SK-N-SH treated with all-trans-retinoic acid at 6 μM for 48 hours (cell line): Measurements from ENCODE around the gene NANOS3.

ENCODE experiments used
- ATAC-seq: fragments of 200-7000 bp; cut with Tn5 transposase; 3 replicates; pipeline ENCODE4 v1.9.1; 2020; ENCODE audit warnings: mild to moderate bottlenecking, moderate library complexity
- CREB5 ChIP-seq: fragments of 250-450 bp; sonication (Bioruptor Pico); IDR thresholded peaks from 2 replicates; pipeline ENCODE4 v1.5.1; 2020; ENCODE audit warnings: low read depth, mild to moderate bottlenecking, moderate library complexity
- CSDC2 ChIP-seq: fragments of 250-450 bp; sonication (Bioruptor Pico); IDR thresholded peaks from 2 replicates; pipeline ENCODE4 v1.5.0; 2020; ENCODE audit warnings: mild to moderate bottlenecking, moderate library complexity
- CSRNP3 ChIP-seq: fragments of 250-450 bp; sonication (Bioruptor Pico); IDR thresholded peaks from 2 replicates; pipeline ENCODE4 v1.5.1; 2021; ENCODE audit warnings: mild to moderate bottlenecking, moderate library complexity
- ESRRG ChIP-seq: fragments of 250-450 bp; sonication (Bioruptor Pico); IDR thresholded peaks from 2 replicates; pipeline ENCODE4 v1.6.1; 2021; ENCODE audit warnings: mild to moderate bottlenecking
- GLIS3 ChIP-seq: fragments of 250-450 bp; sonication (Bioruptor Pico); IDR thresholded peaks from 2 replicates; pipeline ENCODE4 v1.5.0; 2020; ENCODE audit warnings: mild to moderate bottlenecking, moderate library complexity
- ISL1 ChIP-seq: fragments of 250-450 bp; sonication (Bioruptor Pico); IDR thresholded peaks from 2 replicates; pipeline ENCODE4 v2.1.2; 2022; ENCODE audit warnings: mild to moderate bottlenecking, moderate library complexity
- PATZ1 ChIP-seq: fragments of 250-450 bp; sonication (Bioruptor Pico); IDR thresholded peaks from 2 replicates; pipeline ENCODE4 v1.8.0; 2020; ENCODE audit warnings: mild to moderate bottlenecking, moderate library complexity, borderline replicate concordance
- RARB ChIP-seq: fragments of 250-450 bp; sonication (Bioruptor Pico); IDR thresholded peaks from 2 replicates; pipeline ENCODE4 v1.8.0; 2021; ENCODE audit warnings: mild to moderate bottlenecking, moderate library complexity
- TCF4 ChIP-seq: fragments of 250-450 bp; sonication (Bioruptor Pico); IDR thresholded peaks from 2 replicates; pipeline ENCODE4 v1.8.0; 2021; ENCODE audit warnings: mild to moderate bottlenecking, moderate library complexity, borderline replicate concordance
- TOX ChIP-seq: fragments of 250-450 bp; sonication (Bioruptor Pico); IDR thresholded peaks from 2 replicates; pipeline ENCODE4 v1.8.0; 2021; ENCODE audit warnings: mild to moderate bottlenecking, moderate library complexity, borderline replicate concordance
- TSHZ2 ChIP-seq: fragments of 250-450 bp; sonication (Bioruptor Pico); IDR thresholded peaks from 2 replicates; pipeline ENCODE4 v1.5.0; 2020; ENCODE audit warnings: mild to moderate bottlenecking, moderate library complexity
- ZC3H10 ChIP-seq: fragments of 250-450 bp; sonication (Bioruptor Pico); IDR thresholded peaks from 2 replicates; pipeline ENCODE4 v1.5.1; 2021; ENCODE audit warnings: mild to moderate bottlenecking, moderate library complexity
- ZFP3 ChIP-seq: fragments of 250-450 bp; sonication (Bioruptor Pico); IDR thresholded peaks from 2 replicates; pipeline ENCODE4 v1.5.0; 2020; ENCODE audit warnings: mild to moderate bottlenecking, moderate library complexity
- ZFP30 ChIP-seq: fragments of 450-650 bp; formaldehyde crosslinking; IDR thresholded peaks from 2 replicates; pipeline ENCODE4 v1.5.0; 2022; ENCODE audit warnings: mild to moderate bottlenecking, moderate library complexity
- ZNF565 ChIP-seq: fragments of 450-650 bp; formaldehyde crosslinking; conservative IDR thresholded peaks from 2 replicates; pipeline ENCODE4 v1.5.0; 2020; ENCODE audit warnings: low read depth, mild to moderate bottlenecking, moderate library complexity
- ZNF70 ChIP-seq: fragments of 450-650 bp; formaldehyde crosslinking; IDR thresholded peaks from 2 replicates; pipeline ENCODE4 v1.5.0; 2020; ENCODE audit warnings: mild to moderate bottlenecking, moderate library complexity

The NANOS3 gene

GRCh38 chr19:13835791-13836723, 40.9 kb upstream of the NANOS3 start:
- TF ChIP-seq ISL1 (CRISPR knock-in tag) = no peak
- no peak for TF ChIP-seq TOX (CRISPR knock-in tag)
- no peak for TF ChIP-seq ZNF70
- TF ChIP-seq CSDC2 (CRISPR knock-in tag) = no peak
- TF ChIP-seq RARB (CRISPR knock-in tag) = no peak
- no peak for TF ChIP-seq GLIS3 (CRISPR knock-in tag)
- TF ChIP-seq PATZ1 (CRISPR knock-in tag) = no peak

GRCh38 chr19:13838435-13839129, 38.4 kb upstream of the NANOS3 start:
- TF ChIP-seq CSDC2 (CRISPR knock-in tag) = no peak
- TF ChIP-seq TCF4 = no peak
- peak; percentile 69; the same call in 1 of the 2 replicates for TF ChIP-seq ZFP30 (CRISPR knock-in tag)
- no peak for TF ChIP-seq ZNF565 (CRISPR knock-in tag)
- TF ChIP-seq ESRRG (CRISPR knock-in tag) = peak; percentile 40; the same call in 1 of the 2 replicates
- no peak for TF ChIP-seq RARB (CRISPR knock-in tag)
- TF ChIP-seq ZFP3 (CRISPR knock-in tag) = 0 out of 2 replicates have a peak, but pooled peaks have one; percentile 23
- ATAC-seq = no peak

More at GRCh38 chr19:13835791-13836723, 40.9 kb upstream of the NANOS3 start:
- no peak for ATAC-seq

- TF ChIP-seq ZNF565 (CRISPR knock-in tag) = 0 out of 2 replicates have a peak, but pooled peaks have one; percentile 6
- TF ChIP-seq TSHZ2 = no peak
- peak; percentile 85 for TF ChIP-seq TCF4
- TF ChIP-seq ZNF70 = no peak
- peak; percentile 64; the same call in 1 of the 2 replicates for TF ChIP-seq CSRNP3 (CRISPR knock-in tag)
- TF ChIP-seq ZC3H10 (CRISPR knock-in tag) = peak; percentile 4; the same call in 1 of the 2 replicates
- ATAC-seq = peak; percentile 29
These were observed 37.6 kb upstream of the NANOS3 start for GRCh38 chr19:13839130-13839937.

- TF ChIP-seq PATZ1 (CRISPR knock-in tag) (no peak), CSRNP3 (CRISPR knock-in tag) (0 out of 2 replicates have a peak, but pooled peaks have one; percentile 5), TOX (CRISPR knock-in tag) (no peak), CREB5 (peak; percentile 10; the same call in 1 of the 2 replicates)
- peak; percentile 2 for ATAC-seq
These were observed 37.0 kb upstream of the NANOS3 start for GRCh38 chr19:13839938-13840304.
